ENCODE results near the gene PCA3. TPM values are rescaled to one million over a fixed set of nuclear protein-coding genes. Genes with fewer than 3 reads are reported as not detected.

Gene PCA3
- total and polyA plus RNA-seq, 2 donors (not counting 1 experiment from before 2014, with no cell fraction given) = 0.09 TPM; not detected in 1

DNA sequence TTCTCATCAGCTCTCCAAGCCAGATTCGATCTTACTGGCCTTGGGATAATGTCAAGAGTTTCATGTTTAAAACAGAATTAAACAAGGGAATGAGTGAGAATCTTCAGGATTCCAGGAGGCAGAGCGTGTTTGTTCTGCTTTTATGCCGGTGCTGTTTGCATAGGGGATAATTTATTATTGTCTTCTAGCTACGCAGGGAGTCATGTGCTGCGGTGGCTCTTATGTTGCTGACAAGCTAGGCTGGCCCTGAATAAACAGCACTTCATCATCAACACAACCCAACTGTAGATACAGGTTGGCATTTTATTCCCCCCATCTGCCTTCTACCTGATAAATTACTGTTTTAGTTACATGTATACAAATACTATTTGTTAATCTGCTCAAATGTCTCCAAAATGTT, 47.1 kb upstream of the PCA3 start:
- Mint-ChIP-seq H3K4me3 (no peak overlapping the region), H3K27me3 (peaks cover 33% of the 10 kb centered on the region)
- POLR2A ChIA-PET = no interaction called here

GRCh38 chr9:76717613-76718012, 46.6 kb upstream of the PCA3 start:
- CTCF ChIA-PET = no interaction called here
- Mint-ChIP-seq H3K4me3 (no peak overlapping the region), H3K4me1 (no peaks in the 10 kb centered on the region), H3K27me3 (peaks cover 33% of the 10 kb centered on the region), H3K9me3 (ENCODE audit: insufficient read depth) (no peaks in the 10 kb centered on the region), H3K27ac (no peak overlapping the region)
- H3K36me3 ChIP-seq (replicated peaks in 1 of 2; ENCODE audit: control extremely low read depth in 1 of 2, control insufficient read depth in 1 of 2, extremely low read depth in 1 of 2, insufficient read depth in 2 of 2, low read length in 1 of 2) = no peaks in the 10 kb centered on the region
- H2AFZ ChIP-seq (ENCODE audit: insufficient read depth, low read depth, low read length, poor library complexity, severe bottlenecking) = no peak overlapping the region
- no peak overlapping the region for H3K27ac ChIP-seq (ENCODE audit: low read length in 2 of 2)
- no peaks in the 10 kb centered on the region for H3K79me2 ChIP-seq (ENCODE audit: control insufficient read depth, insufficient read depth, low read length)
- H3K27me3 ChIP-seq (replicated peaks in 1 of 4; ENCODE audit: control extremely low read depth in 1 of 4, control insufficient read depth in 3 of 4, insufficient read depth in 4 of 4, low read length in 3 of 4) = peaks cover 0 to 5% (median 2%) of the 10 kb centered on the region in 4 experiments
- H3K4me3 ChIP-seq (ENCODE audit: control extremely low read depth in 1 of 5, extremely low read depth in 1 of 5, insufficient read depth in 1 of 5, low read depth in 2 of 5, low read length in 4 of 5) = no peak overlapping the region
- H3K9ac ChIP-seq (ENCODE audit: low read length) = no peak overlapping the region
- intact Hi-C loops (cut with micrococcal nuclease) = no loop called here
- no peaks in the 10 kb centered on the region for H3K4me1 ChIP-seq (ENCODE audit: control insufficient read depth in 2 of 2, insufficient read depth in 2 of 2, low read length in 2 of 2)
- no peak for ATAC-seq (ENCODE audit: low read depth)
- H3K4me2 ChIP-seq (replicated peaks; ENCODE audit: low read depth, low read length, poor library complexity, severe bottlenecking) = no peak overlapping the region
- DNase-seq = no peak
- no peaks in the 10 kb centered on the region for H3K9me3 ChIP-seq (ENCODE audit: control extremely low read depth in 1 of 3, control insufficient read depth in 2 of 3, insufficient read depth in 1 of 3, low read length in 2 of 3)
- POLR2A ChIA-PET = no interaction called here
- 53% methylated on average over 4 of the region's 5 CpGs for WGBS (ENCODE audit: insufficient coverage)
- TF ChIP-seq CTCF (IDR thresholded peaks at IDR 0.05) (no peak), EZH2 (IDR thresholded peaks at IDR 0.05; ENCODE audit: borderline replicate concordance, insufficient read depth, low read depth, low read length, poor library complexity, severe bottlenecking) (no peak)
- H4K20me1 ChIP-seq (ENCODE audit: control insufficient read depth, insufficient read depth, low read length, poor library complexity, severe bottlenecking) = no peaks in the 10 kb centered on the region

More for the DNA sequence above, 47.1 kb upstream of the PCA3 start:
- CTCF ChIA-PET = no interaction called here
- Histone ChIP-seq H3K27ac (ENCODE audit: low read length in 2 of 2) (no peak overlapping the region), H3K79me2 (ENCODE audit: control insufficient read depth, insufficient read depth, low read length) (no peaks in the 10 kb centered on the region), H3K27me3 (replicated peaks in 1 of 4; ENCODE audit: control extremely low read depth in 1 of 4, control insufficient read depth in 3 of 4, insufficient read depth in 4 of 4, low read length in 3 of 4) (peaks cover 0 to 5% (median 2%) of the 10 kb centered on the region in 4 experiments), H3K4me3 (ENCODE audit: control extremely low read depth in 1 of 5, extremely low read depth in 1 of 5, insufficient read depth in 1 of 5, low read depth in 2 of 5, low read length in 4 of 5) (no peak overlapping the region), H3K4me1 (ENCODE audit: control insufficient read depth in 2 of 2, insufficient read depth in 2 of 2, low read length in 2 of 2) (no peaks in the 10 kb centered on the region), H2AFZ (ENCODE audit: insufficient read depth, low read depth, low read length, poor library complexity, severe bottlenecking) (no peak overlapping the region), H4K20me1 (ENCODE audit: control insufficient read depth, insufficient read depth, low read length, poor library complexity, severe bottlenecking) (no peaks in the 10 kb centered on the region), H3K36me3 (replicated peaks in 1 of 2; ENCODE audit: control extremely low read depth in 1 of 2, control insufficient read depth in 1 of 2, extremely low read depth in 1 of 2, insufficient read depth in 2 of 2, low read length in 1 of 2) (no peaks in the 10 kb centered on the region), H3K4me2 (replicated peaks; ENCODE audit: low read depth, low read length, poor library complexity, severe bottlenecking) (no peak overlapping the region), H3K9ac (ENCODE audit: low read length) (no peak overlapping the region), H3K9me3 (ENCODE audit: control extremely low read depth in 1 of 3, control insufficient read depth in 2 of 3, insufficient read depth in 1 of 3, low read length in 2 of 3) (no peaks in the 10 kb centered on the region)
- no peaks in the 10 kb centered on the region for H3K4me1 Mint-ChIP-seq
- ATAC-seq (ENCODE audit: low read depth) (no peak), DNase-seq (no peak)
- TF ChIP-seq EZH2 (IDR thresholded peaks at IDR 0.05; ENCODE audit: borderline replicate concordance, insufficient read depth, low read depth, low read length, poor library complexity, severe bottlenecking) (no peak), CTCF (IDR thresholded peaks at IDR 0.05) (no peak)
- 67% methylated on average over 1 of the region's 5 CpGs for WGBS (ENCODE audit: insufficient coverage)
- intact Hi-C loops (cut with micrococcal nuclease) = no loop called here
- H3K9me3 Mint-ChIP-seq (ENCODE audit: insufficient read depth) = no peaks in the 10 kb centered on the region
- no peak overlapping the region for H3K27ac Mint-ChIP-seq

Measured in B cell (primary cell).